Progenitor cell of endocrine pancreas (in vitro differentiated cells): ENCODE data around the gene MAD1L1. TPM values are rescaled to one million over a fixed set of nuclear protein-coding genes. Genes with fewer than 3 reads are reported as not detected.

Source experiments
- DNase-seq: peaks from one replicate; pipeline ENCODE4 v3.0.0; 2021; ENCODE audit warnings: low spot score; ENCODE audit not compliant: unreplicated experiment
- H3K27ac Mint-ChIP-seq: 2 replicates; pipeline ENCODE4 v1.8.0; 2021; ENCODE audit warnings: mild to moderate bottlenecking, moderate library complexity, mixed read lengths
- H3K27me3 Mint-ChIP-seq: 2 replicates; pipeline ENCODE4 v1.8.0; 2021; ENCODE audit warnings: mixed read lengths
- H3K36me3 Mint-ChIP-seq: 2 replicates; pipeline ENCODE4 v1.8.0; 2022; ENCODE audit warnings: mixed read lengths; ENCODE audit not compliant: insufficient read depth
- H3K4me1 Mint-ChIP-seq: 2 replicates; pipeline ENCODE4 v1.8.0; 2021; ENCODE audit warnings: low read depth, mixed read lengths
- H3K4me3 Mint-ChIP-seq: 2 replicates; pipeline ENCODE4 v1.8.0; 2021; ENCODE audit warnings: low read depth, mild to moderate bottlenecking, moderate library complexity, mixed read lengths
- H3K9me3 Mint-ChIP-seq: 2 replicates; pipeline ENCODE4 v1.8.0; 2021; ENCODE audit warnings: low read depth, mixed read lengths
- total RNA-seq: library from RNA; stranded (reverse); gene quantifications from 2 replicates; pipeline ENCODE4 v1.2.1, GENCODE V29; 2021
- TF ChIP-seq, protein P1 (sequence below): fragments of 200-600 bp; sonication (generic); IDR thresholded peaks from one replicate; pipeline ENCODE4 v1.5.0; 2021; ENCODE audit warnings: antibody characterized with exemption, mild to moderate bottlenecking; ENCODE audit not compliant: unreplicated experiment

The MAD1L1 gene
- total RNA-seq, 1 donor from 2014 or later: 49.8 TPM

DNA sequence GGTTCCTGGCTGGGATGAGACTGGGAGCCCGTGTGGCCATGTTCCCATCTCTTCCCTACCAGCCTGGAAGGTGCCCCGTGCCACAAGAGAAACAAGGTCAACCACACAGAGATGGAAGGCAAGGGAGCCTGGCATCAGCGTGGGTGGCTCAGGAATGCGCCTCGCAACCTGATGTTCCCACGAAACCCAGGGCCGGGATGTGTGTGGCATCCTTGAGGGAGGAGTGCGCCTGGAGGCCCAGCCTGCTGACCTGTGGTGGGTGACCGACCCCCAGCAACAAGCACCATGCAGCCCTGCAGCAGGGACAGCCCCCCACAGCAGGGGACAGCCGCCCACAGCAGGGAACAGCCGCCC is 295.5 kb downstream of the MAD1L1 start:
- H3K36me3 Mint-ChIP-seq: peaks cover 19% of the 10 kb centered on the region
- no peaks in the 10 kb centered on the region for H3K27me3 Mint-ChIP-seq
- H3K27ac Mint-ChIP-seq: no peak overlapping the region
- H3K4me1 Mint-ChIP-seq: no peaks in the 10 kb centered on the region
- peaks cover 9% of the 10 kb centered on the region for H3K9me3 Mint-ChIP-seq
- no peak overlapping the region for H3K4me3 Mint-ChIP-seq
- no peak for DNase-seq
- TF ChIP-seq, protein P1, sequence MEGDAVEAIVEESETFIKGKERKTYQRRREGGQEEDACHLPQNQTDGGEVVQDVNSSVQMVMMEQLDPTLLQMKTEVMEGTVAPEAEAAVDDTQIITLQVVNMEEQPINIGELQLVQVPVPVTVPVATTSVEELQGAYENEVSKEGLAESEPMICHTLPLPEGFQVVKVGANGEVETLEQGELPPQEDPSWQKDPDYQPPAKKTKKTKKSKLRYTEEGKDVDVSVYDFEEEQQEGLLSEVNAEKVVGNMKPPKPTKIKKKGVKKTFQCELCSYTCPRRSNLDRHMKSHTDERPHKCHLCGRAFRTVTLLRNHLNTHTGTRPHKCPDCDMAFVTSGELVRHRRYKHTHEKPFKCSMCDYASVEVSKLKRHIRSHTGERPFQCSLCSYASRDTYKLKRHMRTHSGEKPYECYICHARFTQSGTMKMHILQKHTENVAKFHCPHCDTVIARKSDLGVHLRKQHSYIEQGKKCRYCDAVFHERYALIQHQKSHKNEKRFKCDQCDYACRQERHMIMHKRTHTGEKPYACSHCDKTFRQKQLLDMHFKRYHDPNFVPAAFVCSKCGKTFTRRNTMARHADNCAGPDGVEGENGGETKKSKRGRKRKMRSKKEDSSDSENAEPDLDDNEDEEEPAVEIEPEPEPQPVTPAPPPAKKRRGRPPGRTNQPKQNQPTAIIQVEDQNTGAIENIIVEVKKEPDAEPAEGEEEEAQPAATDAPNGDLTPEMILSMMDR: no peak

DNA sequence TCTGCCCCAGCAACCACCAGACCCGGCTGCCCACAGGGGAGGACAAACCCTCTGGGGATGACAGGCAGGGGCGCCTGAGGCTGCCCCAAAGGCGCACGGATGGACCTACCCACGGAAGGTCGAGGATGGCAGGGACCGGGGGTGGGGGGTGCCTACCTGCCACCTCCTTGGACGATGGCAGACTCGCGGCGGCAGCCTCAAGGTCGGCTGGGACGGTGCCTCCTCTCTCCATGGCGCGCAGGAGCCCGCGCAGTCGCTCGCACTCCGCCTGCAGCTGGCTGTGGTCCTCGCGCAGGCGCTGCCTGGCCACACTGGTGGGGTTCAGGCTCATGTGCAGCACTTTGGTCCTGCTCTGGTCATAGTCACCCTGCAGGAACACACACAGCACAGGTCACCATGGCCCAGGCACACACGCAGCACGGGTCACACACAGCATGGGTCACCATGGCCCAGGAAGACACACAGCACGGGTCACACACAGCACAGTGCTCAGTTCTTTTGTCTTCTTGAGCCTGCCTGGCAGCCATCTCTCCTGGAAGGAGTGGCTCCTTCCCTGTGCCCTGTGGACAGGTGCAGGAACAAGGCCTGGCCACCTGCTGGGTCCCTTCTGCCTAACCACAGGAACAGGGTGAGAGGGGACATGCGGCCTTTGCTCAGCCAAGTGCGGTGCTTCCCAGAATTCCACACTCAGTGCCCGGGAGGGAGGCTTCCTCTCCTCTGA is 296.1 kb downstream of the MAD1L1 start:
- H3K4me3 Mint-ChIP-seq: no peak overlapping the region
- H3K27me3 Mint-ChIP-seq: no peaks in the 10 kb centered on the region
- peaks cover 19% of the 10 kb centered on the region for H3K36me3 Mint-ChIP-seq
- no peak overlapping the region for H3K27ac Mint-ChIP-seq
- DNase-seq: no peak
- TF ChIP-seq, protein P1: no peak
- peaks cover 9% of the 10 kb centered on the region for H3K9me3 Mint-ChIP-seq
- no peaks in the 10 kb centered on the region for H3K4me1 Mint-ChIP-seq

DNA sequence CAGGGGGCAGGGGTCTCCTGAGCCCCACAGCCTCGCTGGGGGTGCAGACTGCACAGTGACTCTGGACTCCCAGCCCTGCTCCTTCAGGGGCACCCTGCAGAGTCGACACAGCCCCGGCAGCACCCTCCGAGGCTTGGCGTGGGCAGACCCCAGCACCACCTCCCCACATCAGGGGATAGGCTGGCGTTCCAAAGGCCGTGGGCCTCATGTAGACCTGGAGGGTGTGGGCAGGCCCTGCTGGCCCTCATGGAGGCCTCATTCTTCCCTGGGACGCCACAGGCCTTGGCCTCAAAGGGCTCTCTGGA is 296.8 kb downstream of the MAD1L1 start:
- peaks cover 21% of the 10 kb centered on the region for H3K36me3 Mint-ChIP-seq
- no peaks in the 10 kb centered on the region for H3K27me3 Mint-ChIP-seq
- TF ChIP-seq, protein P1: no peak
- DNase-seq: no peak
- peaks cover 9% of the 10 kb centered on the region for H3K9me3 Mint-ChIP-seq
- no peak overlapping the region for H3K27ac Mint-ChIP-seq
- no peak overlapping the region for H3K4me3 Mint-ChIP-seq
- no peaks in the 10 kb centered on the region for H3K4me1 Mint-ChIP-seq

DNA sequence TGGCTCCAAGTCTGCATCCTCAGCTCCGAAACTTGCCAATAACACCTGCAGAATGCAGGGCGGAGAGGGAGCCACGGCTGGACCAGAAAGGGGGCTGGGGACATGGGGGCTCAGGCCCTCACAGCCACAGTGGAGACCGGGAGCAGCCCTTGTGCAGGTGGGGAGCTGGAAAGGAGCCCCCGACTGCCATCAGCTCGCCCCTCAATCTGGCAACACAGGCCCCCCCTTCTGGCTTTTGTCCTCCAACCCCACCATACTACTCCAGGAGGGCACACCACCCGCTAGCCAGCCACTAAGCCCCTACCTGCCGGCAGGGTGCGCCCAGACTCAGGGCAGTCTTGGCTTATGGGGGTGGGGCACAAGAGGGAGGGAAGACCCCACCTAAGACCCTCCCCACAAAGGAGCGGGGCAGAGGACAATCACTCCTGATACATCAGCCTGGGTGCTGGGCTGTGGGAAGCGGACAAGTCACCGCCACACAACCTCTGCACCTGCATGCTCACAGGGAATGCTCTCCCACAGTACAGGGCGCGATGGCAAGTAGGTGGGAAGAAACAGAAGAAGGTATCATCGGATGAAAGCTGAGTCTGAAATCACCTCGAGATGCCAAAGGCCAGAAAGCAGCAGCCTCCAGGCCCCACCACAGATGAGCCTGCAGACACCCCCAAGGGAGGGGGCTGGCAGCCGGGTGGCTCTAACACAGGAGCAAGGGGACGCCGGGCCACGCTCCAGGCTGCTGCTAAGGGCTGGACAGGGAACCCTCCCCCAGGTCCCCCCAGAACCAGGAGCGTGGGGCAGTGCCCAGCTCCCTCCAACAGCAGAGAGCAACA is 297.4 kb downstream of the MAD1L1 start:
- Mint-ChIP-seq H3K4me1 (no peaks in the 10 kb centered on the region), H3K36me3 (peaks cover 21% of the 10 kb centered on the region), H3K27ac (no peak overlapping the region), H3K4me3 (no peak overlapping the region), H3K27me3 (no peaks in the 10 kb centered on the region), H3K9me3 (peaks cover 9% of the 10 kb centered on the region)
- no peak for DNase-seq
- TF ChIP-seq, protein P1: no peak

DNA sequence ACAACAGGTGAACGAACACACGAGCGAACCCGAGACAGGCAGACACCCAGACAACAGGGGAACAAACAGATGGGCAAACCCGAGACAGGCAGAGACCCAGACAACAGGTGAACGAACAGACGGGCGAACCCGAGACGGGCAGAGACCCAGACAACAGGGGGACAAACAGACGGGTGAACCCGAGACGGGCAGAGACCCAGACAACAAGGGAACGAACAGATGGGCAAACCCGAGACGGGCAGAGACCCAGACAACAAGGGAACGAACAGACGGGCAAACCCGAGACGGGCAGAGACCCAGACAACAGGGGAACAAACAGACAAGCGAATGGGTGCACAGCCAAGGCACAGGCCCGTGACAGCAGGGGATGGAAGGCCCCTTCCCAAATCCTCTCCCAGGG is 298.0 kb downstream of the MAD1L1 start:
- Mint-ChIP-seq H3K9me3 (peaks cover 9% of the 10 kb centered on the region), H3K4me3 (no peak overlapping the region), H3K36me3 (peaks cover 21% of the 10 kb centered on the region), H3K27ac (no peak overlapping the region), H3K4me1 (no peaks in the 10 kb centered on the region), H3K27me3 (no peaks in the 10 kb centered on the region)
- DNase-seq: no peak
- TF ChIP-seq, protein P1: no peak
